HepG2 (cell line): ENCODE data around the gene NDUFS5. TPM values are rescaled to one million over a fixed set of nuclear protein-coding genes. Genes with fewer than 3 reads are reported as not detected.

ENCODE experiments used
- ATAC-seq: fragments of 200-7000 bp; cut with Tn5 transposase; 3 replicates; pipeline ENCODE4 v1.9.1; 2020; ENCODE audit warnings: mild to moderate bottlenecking, moderate library complexity
- BruUV-seq: library from RNA; stranded (reverse); fragments of 400-500 nt; replicated peaks from 2 replicates; lab custom pipeline; 2021; lab: Mats Ljungman, UMichigan
- CTCF ChIA-PET: fragments of 300-600 bp; formaldehyde crosslinking; extraction: SDS; loops from one replicate; lab custom pipeline; 2021; ENCODE audit warnings: low total read pairs, inconsistent platforms, low intra/inter-chr PET ratio; lab: Yijun Ruan, JAX
- POLR2A ChIA-PET: fragments of 350-600 bp; sonication (Branson Sonifier 250); formaldehyde crosslinking; loops from one replicate; lab custom pipeline; 2020; ENCODE audit warnings: antibody characterized with exemption, inconsistent platforms; lab: Yijun Ruan, JAX
- DNase-seq: peaks from one replicate; pipeline ENCODE4 v3.0.0-alpha.2; 2015; ENCODE audit warnings: low spot score
- FAIRE-seq: peaks from 3 replicates; lab custom pipeline; 2011; peaks lifted over from hg19 to GRCh38; lab: Jason Lieb, UNC
- H2AFZ ChIP-seq: one replicate; pipeline ENCODE4 v1.6.1; 2011; ENCODE audit warnings: low read length, inconsistent platforms
- H3K27ac ChIP-seq: fragments of 300-600 bp; 3 replicates; pipeline ENCODE4 v1.8.0; 2011; ENCODE audit warnings: mixed run types, mild to moderate bottlenecking, mixed read lengths, low read length, inconsistent platforms; ENCODE audit not compliant: insufficient read depth; ENCODE audit errors: extremely low read length
- H3K27me3 ChIP-seq, 2 experiments: fragments of 200-600 bp in 1 of 2; 2 replicates in 1 of 2; 3 replicates in 1 of 2; pipeline versions ENCODE4 v1.6.0 to v1.8.0; 2011; ENCODE audit warnings: low read length in 2 of 2, mild to moderate bottlenecking in 2 of 2, moderate library complexity in 2 of 2, inconsistent platforms in 1 of 2; ENCODE audit not compliant: insufficient read depth in 2 of 2, control insufficient read depth in 1 of 2
- H3K36me3 ChIP-seq, 2 experiments: fragments of 200-600 bp in 1 of 2; replicated peaks in 1 of 2; 2 replicates in 1 of 2; 3 replicates in 1 of 2; pipeline versions ENCODE4 v1.5.1 to v1.8.0; 2011; ENCODE audit warnings: low read length in 2 of 2, inconsistent platforms in 1 of 2; ENCODE audit not compliant: insufficient read depth in 2 of 2, control insufficient read depth in 1 of 2
- H3K4me1 ChIP-seq: 2 replicates; pipeline ENCODE4 v1.5.1; 2012; ENCODE audit warnings: low read length, inconsistent platforms; ENCODE audit not compliant: insufficient read depth
- H3K4me2 ChIP-seq: 2 replicates; pipeline ENCODE4 v1.6.0; 2011; ENCODE audit warnings: low read depth, low read length, inconsistent platforms
- H3K4me3 ChIP-seq, 3 experiments: fragments of 200-600 bp in 1 of 3; sonication (generic), shearing (Covaris generic) in 1 of 3; replicated peaks in 1 of 3; 2 replicates each; pipeline ENCODE4 v1.5.1; 2011 to 2016; ENCODE audit warnings: low read length in 3 of 3, inconsistent platforms in 2 of 3, low read depth in 2 of 3, mild to moderate bottlenecking in 2 of 3, control low read depth in 1 of 3, mixed read lengths in 1 of 3; ENCODE audit not compliant: insufficient read depth in 1 of 3
- H3K79me2 ChIP-seq: one replicate; pipeline ENCODE4 v1.6.1; 2011; ENCODE audit warnings: low read length, inconsistent platforms; ENCODE audit not compliant: insufficient read depth
- H3K9ac ChIP-seq: 2 replicates; pipeline ENCODE4 v1.6.0; 2011; ENCODE audit warnings: mild to moderate bottlenecking, low read depth, low read length, inconsistent platforms; ENCODE audit not compliant: insufficient read depth
- H3K9me3 ChIP-seq: 2 replicates; pipeline ENCODE4 v1.5.1; 2012; ENCODE audit warnings: mild to moderate bottlenecking, low read length
- H4K20me1 ChIP-seq: 2 replicates; pipeline ENCODE4 v1.6.0; 2011; ENCODE audit warnings: inconsistent platforms, mild to moderate bottlenecking, low read length, moderate library complexity; ENCODE audit not compliant: insufficient read depth
- BCLAF1 ChIP-seq: fragments of 450-650 bp; IDR thresholded peaks from 2 replicates; pipeline ENCODE4 v1.6.1; 2017; ENCODE audit warnings: mild to moderate bottlenecking
- GFI1 ChIP-seq: sonication (generic); formaldehyde crosslinking; IDR thresholded peaks from 2 replicates; pipeline ENCODE4 v1.5.0; 2020; ENCODE audit warnings: missing genetic modification reagents, mild to moderate bottlenecking, borderline replicate concordance
- HNRNPUL1 ChIP-seq: fragments of 200-400 bp; formaldehyde crosslinking; IDR thresholded peaks from 2 replicates; pipeline ENCODE4 v1.6.1; 2017; ENCODE audit warnings: low read depth, mild to moderate bottlenecking, low read length, moderate library complexity
- JUNB ChIP-seq: sonication (generic); formaldehyde crosslinking; IDR thresholded peaks from 2 replicates; pipeline ENCODE4 v1.8.0; 2022; ENCODE audit warnings: missing genetic modification reagents, mild to moderate bottlenecking, borderline replicate concordance
- KAT7 ChIP-seq: IDR thresholded peaks from 2 replicates; pipeline ENCODE4 v1.6.1; 2018; ENCODE audit warnings: borderline replicate concordance, missing compliant biosample characterization
- KDM4B ChIP-seq: sonication (generic); formaldehyde crosslinking; IDR thresholded peaks from 2 replicates; pipeline ENCODE4 v1.4.0; 2020; ENCODE audit warnings: missing genetic modification reagents
- RBFOX2 ChIP-seq: fragments of 200-400 bp; formaldehyde crosslinking; IDR thresholded peaks from 2 replicates; pipeline ENCODE4 v1.6.1; 2017; ENCODE audit warnings: low read depth, mild to moderate bottlenecking, low read length
- SRSF1 ChIP-seq: fragments of 200-400 bp; formaldehyde crosslinking; optimal IDR thresholded peaks from 2 replicates; pipeline ENCODE3; 2017; ENCODE audit warnings: mild to moderate bottlenecking, low read depth, low read length, moderate library complexity
- THRA ChIP-seq: sonication (generic); formaldehyde crosslinking; IDR thresholded peaks from 2 replicates; pipeline ENCODE4 v1.4.0; 2020; ENCODE audit warnings: missing genetic modification reagents, borderline replicate concordance
- ZNF20 ChIP-seq: sonication (generic); formaldehyde crosslinking; IDR thresholded peaks from 2 replicates; pipeline ENCODE4 v1.4.0; 2020; ENCODE audit warnings: mild to moderate bottlenecking, moderate library complexity, missing genetic modification reagents
- ZNF3 ChIP-seq: IDR thresholded peaks from 2 replicates; pipeline ENCODE4 v1.7.0; 2017; ENCODE audit warnings: inconsistent platforms
- ZNF75D ChIP-seq: sonication (generic); formaldehyde crosslinking; IDR thresholded peaks from 2 replicates; pipeline ENCODE4 v1.8.1; 2023; ENCODE audit warnings: missing genetic modification reagents, mild to moderate bottlenecking, borderline replicate concordance
- WGBS: methylation state at CpG from one replicate; pipeline ENCODE4 v1.1.6; 2017; ENCODE audit warnings: low lambda C conversion rate; 5-methylcytosine and 5-hydroxymethylcytosine counted together
- in situ Hi-C: cut with HindIII; loops from 2 replicates; pipeline ENCODE4 v1.10.0; 2017; ENCODE audit warnings: low pct_unique_long_range_greater_than_20kb; ENCODE audit not compliant: extremely low pct_ligation_motif_present
- intact Hi-C: fragments of 100-400 bp; cut with micrococcal nuclease; formaldehyde crosslinking; loops from one replicate; pipeline ENCODE4 v1.10.0; 2022; ENCODE audit not compliant: unreplicated experiment
- polyA plus RNA-seq, 8 experiments: library from polyadenylated mRNA; depleted of rRNA in 3 of 8; stranded (reverse) in 7 of 8; unstranded in 1 of 8; fragments of >200 nt; fragmentation: Illumina TruSeq in 4 of 8; extraction: Trizol in 4 of 8; gene quantifications; 2 replicates each; pipeline versions ENCODE4 v1.2.1 to v1.2.3, GENCODE V29; 2011 to 2016; ENCODE audit warnings: low read depth in 4 of 8, missing spikeins in 1 of 8, mixed read lengths in 1 of 8; ENCODE audit not compliant: insufficient read depth in 1 of 8
- total RNA-seq, 5 experiments: library from RNA; depleted of rRNA; stranded (reverse); fragments of >200 nt; fragmentation: Illumina TruSeq; extraction: Trizol; gene quantifications; 2 replicates each; pipeline ENCODE4 v1.2.3, GENCODE V29; 2016; ENCODE audit warnings: low read depth in 1 of 5

The NDUFS5 gene
- total and polyA plus RNA-seq, 2 of the 13 experiments (the other 11 are each of a cell fraction or from before 2014, with no cell fraction given), result 263 to 466 TPM

GRCh38 chr1:39001516-39002421 lies 24.4 kb upstream of the NDUFS5 start:
- ATAC-seq (no peak), FAIRE-seq (no peak), DNase-seq (no peak)
- no peaks in the 10 kb centered on the region for H3K9me3 ChIP-seq
- BruUV-seq, result no TSS peak
- WGBS, result 97% methylated on average over 5 of the region's 5 CpGs
- peaks cover 20 to 83% of the 10 kb centered on the region in 2 experiments for H3K36me3 ChIP-seq
- H3K4me1 ChIP-seq, result peaks cover 51% of the 10 kb centered on the region
- no peak overlapping the region for H3K4me2 ChIP-seq
- no peaks in the 10 kb centered on the region for H3K27me3 ChIP-seq
- no peak overlapping the region for H3K4me3 ChIP-seq
- H3K27ac ChIP-seq, result no peak overlapping the region
- H3K9ac ChIP-seq, result no peak overlapping the region
- peaks cover 25% of the 10 kb centered on the region for H4K20me1 ChIP-seq
- H2AFZ ChIP-seq, result no peak overlapping the region
- in situ Hi-C loops (no loop called here), intact Hi-C loops (no loop called here)
- TF ChIP-seq RBFOX2 (peak; percentile 47), ZNF20 (CRISPR knock-in tag) (no peak), BCLAF1 (no peak)
- ChIA-PET CTCF (no interaction called here), POLR2A (interaction anchor here (0.9 kb wide), 1 partner anchor 15 kb away, joined by 3 read pairs; no protein-coding TSS in a partner anchor)
- H3K79me2 ChIP-seq, result peaks cover 28% of the 10 kb centered on the region

- ChIA-PET CTCF (no interaction called here), POLR2A (no interaction called here)
- H3K9ac ChIP-seq, result no peak overlapping the region
- H3K4me2 ChIP-seq, result no peak overlapping the region
- no TSS peak for BruUV-seq
- no peak for DNase-seq
- H3K79me2 ChIP-seq, result peaks cover 13% of the 10 kb centered on the region
- no peaks in the 10 kb centered on the region for H3K9me3 ChIP-seq
- ATAC-seq, result no peak
- H3K27ac ChIP-seq, result no peak overlapping the region
- peaks cover 17 to 73% of the 10 kb centered on the region in 2 experiments for H3K36me3 ChIP-seq
- H3K4me1 ChIP-seq, result peaks cover 36% of the 10 kb centered on the region
- in situ Hi-C loops, result no loop called here
- H3K4me3 ChIP-seq, result no peak overlapping the region
- peaks cover 13% of the 10 kb centered on the region; the same call in 1 of the 2 replicates for H4K20me1 ChIP-seq
- intact Hi-C loops, result no loop called here
- H2AFZ ChIP-seq, result no peak overlapping the region
- FAIRE-seq, result no peak
- no peaks in the 10 kb centered on the region for H3K27me3 ChIP-seq
- WGBS, result 95% methylated on average over 3 of the region's 3 CpGs
- TF ChIP-seq KAT7 (CRISPR knock-in tag) (no peak), ZNF75D (CRISPR knock-in tag) (no peak), HNRNPUL1 (no peak), THRA (CRISPR knock-in tag) (no peak), ZNF3 (CRISPR knock-in tag) (no peak), KDM4B (CRISPR knock-in tag) (no peak), SRSF1 (no peak), JUNB (CRISPR knock-in tag) (no peak), GFI1 (CRISPR knock-in tag) (no peak)
Observed at GRCh38 chr1:39003281-39003680, 22.9 kb upstream of the NDUFS5 start.
